ENCODE data around the gene PA2G4. TPM values are rescaled to one million over a fixed set of nuclear protein-coding genes. Genes with fewer than 3 reads are reported as not detected.
"Not testable (repeated sequence)": the region's sequence is repeated elsewhere in the genome, so short reads cannot be mapped to it uniquely, and the experiment has no call there.

The PA2G4 gene
- total RNA-seq, 1 donor from 2014 or later = 69.7 TPM

- DNase-seq (ENCODE audit: missing footprints) = peak; percentile 89
- ATAC-seq = peak; percentile 94
- intact Hi-C loops (cut with DNase I) = no loop called here
Observed at GRCh38 chr12:56087220-56087619, 17.1 kb upstream of the PA2G4 start.

- intact Hi-C loops (cut with DNase I) = no loop called here
- ATAC-seq = no peak
- no peak for DNase-seq (ENCODE audit: missing footprints)
Observed at GRCh38 chr12:56097738-56098137, 6.6 kb upstream of the PA2G4 start.

GRCh38 chr12:56098592-56098991, 5.8 kb upstream of the PA2G4 start:
- intact Hi-C loops (cut with DNase I) = no loop called here
- ATAC-seq (no peak), DNase-seq (ENCODE audit: missing footprints) (no peak)

GRCh38 chr12:56099787-56100186, 4.6 kb upstream of the PA2G4 start:
- intact Hi-C loops (cut with DNase I) = loop anchor here (5.0 kb wide), 1 partner anchor 102 kb away; the partner anchor contains the start of gene SUOX
- DNase-seq (ENCODE audit: missing footprints) = no peak
- no peak for ATAC-seq

- DNase-seq (ENCODE audit: missing footprints) (no peak), ATAC-seq (no peak)
- intact Hi-C loops (cut with DNase I) = loop anchor here (5.0 kb wide), 1 partner anchor 104 kb away; the partner anchor contains the start of gene SUOX
Observed at GRCh38 chr12:56101045-56101444, 3.3 kb upstream of the PA2G4 start.

GRCh38 chr12:56102683-56103065, 1.7 kb upstream of the PA2G4 start:
- intact Hi-C loops (cut with DNase I) = loop anchor here (5.0 kb wide), 1 partner anchor 105 kb away; the partner anchor contains the start of gene SUOX
- DNase-seq (ENCODE audit: missing footprints) = no peak

GRCh38 chr12:56103066-56103711, 1.2 kb upstream of the PA2G4 start:
- ATAC-seq (no peak), DNase-seq (ENCODE audit: missing footprints) (no peak)
- intact Hi-C loops (cut with DNase I) = loop anchor here (5.0 kb wide), 1 partner anchor 106 kb away; the partner anchor contains the start of gene SUOX

More at GRCh38 chr12:56102683-56103065, 1.7 kb upstream of the PA2G4 start:
- ATAC-seq = no peak

- no peak for ATAC-seq
- intact Hi-C loops (cut with DNase I) = loop anchor here (1.0 to 5.0 kb wide), 2 partner anchors 24 to 106 kb away; partner anchors contain the start of gene SUOX
- DNase-seq (ENCODE audit: missing footprints) = no peak
Observed at GRCh38 chr12:56103823-56104108, 593 bp upstream of the PA2G4 start.

GRCh38 chr12:56104815-56105608, 653 bp downstream of the PA2G4 start:
- ATAC-seq (peak; percentile 18), DNase-seq (ENCODE audit: missing footprints) (peak; percentile 79)

GRCh38 chr12:56105609-56105902, 1.2 kb downstream of the PA2G4 start:
- intact Hi-C loops (cut with DNase I) = no loop called here
- no peak for ATAC-seq
- DNase-seq (ENCODE audit: missing footprints) = no peak

More at GRCh38 chr12:56104815-56105608, 653 bp downstream of the PA2G4 start:
- intact Hi-C loops (cut with DNase I) = loop anchor here (1.0 to 5.0 kb wide), 2 partner anchors 26 to 108 kb away; partner anchors contain the start of gene SUOX

GRCh38 chr12:56107242-56107641, 2.9 kb downstream of the PA2G4 start:
- ATAC-seq = no peak
- intact Hi-C loops (cut with DNase I) = no loop called here
- DNase-seq (ENCODE audit: missing footprints) = no peak

GRCh38 chr12:56110571-56110970, 6.2 kb downstream of the PA2G4 start:
- no peak for DNase-seq (ENCODE audit: missing footprints)
- intact Hi-C loops (cut with DNase I) = no loop called here
- ATAC-seq = no peak

- ATAC-seq (no peak), DNase-seq (ENCODE audit: missing footprints) (no peak)
- intact Hi-C loops (cut with DNase I) = no loop called here
Observed at GRCh38 chr12:56114084-56114483, 9.7 kb downstream of the PA2G4 start.

- ATAC-seq (no peak), DNase-seq (ENCODE audit: missing footprints) (no peak)
- intact Hi-C loops (cut with DNase I) = loop anchor here (5.0 kb wide), 3 partner anchors 42 to 373 kb away; partner anchors contain the start of genes GDF11, MYL6 and RPS26
Observed at GRCh38 chr12:56115329-56115728, 11.0 kb downstream of the PA2G4 start.

- intact Hi-C loops (cut with DNase I) = loop anchor here (1.0 to 5.0 kb wide), 4 partner anchors 37 to 374 kb away; partner anchors contain the start of genes GDF11, MYL6 and RPS26
- ATAC-seq = peak; percentile 81
- DNase-seq (ENCODE audit: missing footprints) = peak; percentile 95
Observed at GRCh38 chr12:56116267-56117081, 12.1 kb downstream of the PA2G4 start, which contains the start of gene RPL41. Gene RPL41, plus strand, starts transcription at chr12:56116633.

- intact Hi-C loops (cut with DNase I) = loop anchor here (5.0 kb wide), 3 partner anchors 40 to 375 kb away; partner anchors contain the start of genes GDF11, MYL6 and RPS26
- ATAC-seq; DNase-seq (ENCODE audit: missing footprints): not testable (repeated sequence)
Observed at GRCh38 chr12:56117082-56117706, 12.8 kb downstream of the PA2G4 start.

GRCh38 chr12:56117778-56118687, 13.7 kb downstream of the PA2G4 start, which contains the start of gene ZC3H10:
Gene ZC3H10, plus strand, starts transcription at chr12:56118266. Its CDS starts 2,297 bp downstream, at chr12:56120563.
- peak; percentile 98 for DNase-seq (ENCODE audit: missing footprints)
- peak; percentile 87 for ATAC-seq
- intact Hi-C loops (cut with DNase I) = loop anchor here (2.0 to 5.0 kb wide), 4 partner anchors 39 to 376 kb away; partner anchors contain the start of genes CS, GDF11, MYL6 and RPS26

Data from Right ventricle myocardium inferior (tissue), 1 donor.